Melanocyte of skin (primary cell): ENCODE data around the gene SCRG1. TPM values are rescaled to one million over a fixed set of nuclear protein-coding genes. Genes with fewer than 3 reads are reported as not detected.

Experiments
- small RNA-seq, 2 donors: library from RNA; depleted of rRNA; stranded (forward); fragments of <200 nt; gene quantifications; one replicate each; pipeline ENCODE3, GENCODE V24; 2012
- total RNA-seq, 2 donors: library from RNA; depleted of rRNA; stranded (reverse); fragments of >200 nt; gene quantifications; 2 replicates each; pipeline ENCODE4 v1.2.3, GENCODE V29; 2012

Gene SCRG1
- total RNA-seq: not detected

DNA sequence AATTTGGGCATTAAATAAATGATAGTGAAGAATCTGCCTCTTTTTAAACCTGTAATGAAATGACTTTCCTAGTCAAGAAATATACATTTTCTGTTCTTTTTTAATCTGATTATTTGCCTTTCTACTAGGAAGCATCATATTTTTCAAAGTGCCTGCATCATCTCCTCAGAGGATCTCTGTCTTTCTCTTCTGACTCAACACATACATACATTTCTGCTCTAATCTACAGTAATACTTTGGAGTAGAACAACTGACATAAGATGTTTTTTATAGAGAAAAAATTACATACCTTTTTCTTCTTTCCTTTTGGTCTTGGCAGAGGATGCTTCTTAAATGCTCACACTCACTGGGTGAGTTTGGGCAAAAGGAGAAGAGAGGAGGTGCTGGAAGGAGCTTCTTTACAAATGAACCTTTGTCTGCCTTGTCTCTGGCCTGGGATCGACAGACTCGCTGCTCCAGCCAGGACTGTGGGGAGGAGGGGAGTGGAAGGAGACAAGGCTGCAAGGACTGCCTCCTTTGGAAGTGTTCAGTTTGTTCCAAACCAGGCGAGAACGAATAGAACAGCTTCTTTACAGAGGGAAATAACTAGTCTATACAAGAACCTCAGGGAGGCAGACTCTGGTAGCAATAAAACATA lies at the start of gene SCRG1:
SCRG1 (minus strand) TSS at position 338 of the 637 bp plus-strand sequence. CDS start 7,702 bp downstream, outside the sequence.

DNA sequence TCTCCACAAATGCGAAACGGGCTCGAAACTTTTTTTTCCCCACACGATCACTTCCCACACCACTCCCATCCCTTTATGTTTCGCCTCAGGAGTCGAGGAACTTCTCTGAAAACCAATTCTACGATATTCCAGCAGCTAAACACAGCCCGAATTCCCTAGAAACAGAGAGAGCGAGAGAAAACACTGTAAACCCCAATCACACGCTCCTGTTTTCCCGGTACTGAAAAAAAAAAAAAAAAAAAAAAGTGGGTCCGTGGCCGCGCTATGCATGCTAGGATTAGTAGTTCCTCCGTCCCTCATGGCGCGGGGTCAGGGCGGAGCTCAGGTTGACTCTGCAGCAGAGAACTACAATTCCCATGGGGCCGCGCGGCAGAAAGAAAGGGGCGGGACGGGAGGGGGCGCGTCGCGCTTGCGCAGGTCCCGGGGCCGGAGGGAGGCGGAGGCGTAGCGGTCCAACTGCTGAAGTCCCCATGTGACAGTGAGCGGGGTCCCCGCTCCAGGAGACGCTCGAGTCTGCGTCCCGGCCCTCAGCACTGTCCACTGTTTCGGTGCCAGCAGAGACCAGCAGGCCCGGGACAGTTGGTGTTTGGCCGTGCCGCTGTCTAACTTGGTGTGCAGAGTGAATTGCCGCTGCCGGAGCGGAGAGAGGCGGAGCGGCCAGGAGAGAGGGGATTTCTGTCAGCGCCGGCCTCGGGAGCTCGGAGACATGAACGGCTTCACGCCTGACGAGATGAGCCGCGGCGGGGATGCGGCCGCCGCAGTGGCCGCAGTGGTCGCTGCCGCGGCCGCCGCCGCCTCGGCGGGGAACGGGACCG lies 28.2 kb downstream of the SCRG1 start, which contains the start of gene SAP30:
SAP30 (plus strand) TSS at position 478 of the 815 bp plus-strand sequence; CDS start at position 707, 229 bp downstream.

Small RNA genes lying within 50 kb of the gene (small RNA-seq; reads per million reads assigned to genes)
- gene RNU6-1096P: 0 reads per million in 2 donors

Other genes starting within 250 kb of the SCRG1 start
- gene GALNT7, start 230.3 kb downstream of the SCRG1 start, total RNA-seq: 10 to 100 TPM; 12.4 to 19.3 TPM
- 10 to 100 TPM; 30.3 to 53.9 TPM for gene HMGB2, start 64.8 kb downstream of the SCRG1 start, total RNA-seq
- 10 to 100 TPM; 19.3 to 23.0 TPM for gene SAP30, start 28.2 kb downstream of the SCRG1 start, total RNA-seq
- not detected for gene HAND2, start 131.1 kb upstream of the SCRG1 start, total RNA-seq